ENCODE data around the gene LRFN5.
"Not testable (repeated sequence)": the region's sequence is repeated elsewhere in the genome, so short reads cannot be mapped to it uniquely, and the experiment has no call there.

LRFN5 gene

DNA sequence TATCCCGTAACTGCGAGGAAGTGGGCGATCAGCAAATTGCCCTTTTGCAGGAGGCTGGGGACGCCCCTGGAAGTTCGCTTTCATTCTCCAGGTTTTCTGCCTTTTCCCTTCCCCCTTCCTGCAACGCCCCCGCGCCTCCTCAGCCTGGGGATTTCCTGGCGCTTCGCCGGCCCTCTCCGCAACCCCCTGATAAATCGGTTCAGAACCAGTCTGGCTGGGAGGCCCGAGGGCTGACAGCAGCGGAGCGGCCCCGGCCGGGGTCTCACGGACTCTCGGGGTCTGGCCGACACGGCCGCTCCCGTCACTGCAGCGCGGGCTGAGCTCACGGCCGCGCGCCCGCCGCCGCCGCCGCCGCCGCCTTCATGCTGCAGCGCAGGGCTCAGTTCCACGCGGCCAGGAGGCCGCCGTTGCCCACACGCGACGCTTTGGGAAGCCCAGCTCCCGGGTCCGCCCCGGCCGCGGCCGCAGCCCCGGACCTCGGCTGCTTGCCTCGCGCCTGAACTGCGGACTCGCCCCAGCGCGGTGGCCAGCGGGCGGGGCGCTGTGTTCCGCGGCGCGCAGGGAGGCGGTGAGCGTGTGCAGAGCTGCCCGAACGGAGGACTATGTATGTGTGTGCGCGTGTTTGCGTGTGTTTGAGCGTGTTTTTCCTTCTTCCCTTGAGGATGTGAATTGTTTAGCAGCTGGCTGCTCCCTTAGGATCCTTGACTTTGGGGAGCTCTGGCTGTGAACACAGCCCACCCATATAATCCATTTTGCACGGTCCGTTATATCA, at the start of gene LRFN5:
Gene LRFN5, plus strand, starts transcription at position 345 of the 772 bp plus-strand sequence.
- DNase-seq (ENCODE audit: low read depth in 2 of 3, low spot score in 2 of 3), result no peak

DNA sequence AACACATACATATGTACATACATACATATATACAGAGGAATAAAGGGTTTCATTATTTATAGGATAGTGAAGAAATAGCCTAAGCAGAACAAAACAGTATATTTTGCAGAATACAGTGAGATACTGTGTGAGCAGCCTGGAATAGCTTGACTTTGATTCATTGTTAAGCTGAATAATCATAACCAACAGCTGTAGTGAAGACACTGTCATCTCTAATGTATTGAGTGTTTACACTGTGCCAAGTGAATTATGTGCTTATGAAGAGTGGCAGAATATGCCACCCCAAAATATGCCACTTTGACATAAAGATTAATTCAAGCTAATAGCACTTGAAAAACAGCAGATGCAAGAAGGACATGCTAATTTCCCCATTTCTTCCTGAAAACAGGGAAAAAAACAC, 48.2 kb upstream of the LRFN5 start:
- DNase-seq (ENCODE audit: low read depth in 2 of 3, low spot score in 2 of 3), result no peak

DNA sequence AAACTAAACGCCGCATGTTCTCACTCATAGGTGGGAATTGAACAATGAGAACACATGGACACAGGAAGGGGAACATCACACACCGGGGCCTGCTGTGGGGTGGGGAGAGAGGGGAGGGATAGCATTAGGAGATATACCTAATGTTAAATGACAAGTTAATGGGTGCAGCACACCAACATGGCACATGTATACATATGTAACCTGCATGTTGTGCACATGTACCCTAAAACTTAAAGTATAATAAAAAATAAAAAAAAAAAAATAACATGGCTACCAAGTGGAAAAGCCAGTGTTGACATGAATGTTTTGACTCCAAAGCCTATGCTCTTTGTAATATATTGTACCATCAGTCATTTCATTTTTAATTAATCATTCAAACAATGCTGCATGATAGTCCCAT, 39.8 kb upstream of the LRFN5 start:
- DNase-seq (ENCODE audit: low read depth in 2 of 3, low spot score in 2 of 3), result not testable (repeated sequence)

DNA sequence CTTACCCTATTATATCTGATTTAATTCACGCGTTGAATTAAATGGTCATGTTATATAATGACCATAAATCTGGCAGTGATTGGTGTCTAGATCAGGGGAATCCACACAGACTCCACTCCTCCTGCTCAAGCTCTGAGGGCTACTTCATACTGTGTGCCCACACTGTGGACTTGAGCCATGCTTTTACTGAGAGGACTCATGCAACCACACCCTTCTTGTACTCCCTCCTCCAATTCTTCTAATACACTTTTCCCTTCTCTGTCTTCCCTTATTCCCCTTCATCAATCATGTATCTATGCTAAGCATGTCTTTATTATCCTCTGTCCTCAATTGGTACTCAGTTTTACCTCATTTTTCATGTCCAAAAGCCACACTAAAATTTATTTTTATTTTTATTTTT, 37.7 kb upstream of the LRFN5 start:
- DNase-seq (ENCODE audit: low read depth in 2 of 3, low spot score in 2 of 3), result no peak

DNA sequence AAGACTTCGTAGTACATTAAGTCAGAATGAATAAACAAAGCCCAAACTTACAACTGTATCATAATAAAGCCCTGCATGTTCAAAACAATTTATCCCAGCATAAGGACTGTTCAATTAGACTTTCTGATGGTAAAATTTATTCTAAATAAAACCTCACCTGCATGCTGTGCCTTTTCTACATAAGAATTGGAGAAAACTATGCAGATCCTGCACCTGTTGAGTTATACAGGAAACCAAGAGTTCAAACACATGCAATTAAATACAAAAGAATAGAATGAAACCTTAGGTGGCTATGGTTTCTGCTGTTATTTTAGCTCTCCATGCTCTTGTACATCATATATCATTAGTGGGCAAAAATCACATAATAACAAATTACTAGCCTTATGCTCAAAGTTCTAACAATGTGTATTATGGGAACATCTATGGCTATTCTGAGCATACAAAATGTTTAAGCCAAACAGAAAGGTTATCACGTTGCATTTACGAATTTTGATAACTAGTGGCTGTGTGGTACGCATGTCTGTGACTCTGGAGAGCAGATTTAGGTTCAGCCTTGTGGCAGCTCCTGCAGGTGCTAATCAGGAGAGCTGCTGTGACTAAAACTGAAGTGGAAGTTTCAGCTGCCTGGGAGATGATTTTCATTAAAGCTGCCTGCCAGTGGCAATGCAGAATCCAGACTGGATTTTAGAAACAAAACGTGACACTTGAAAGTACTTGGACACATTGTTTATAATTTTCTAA, 36.1 kb upstream of the LRFN5 start:
- no peak for DNase-seq (ENCODE audit: low read depth in 2 of 3, low spot score in 2 of 3)

DNA sequence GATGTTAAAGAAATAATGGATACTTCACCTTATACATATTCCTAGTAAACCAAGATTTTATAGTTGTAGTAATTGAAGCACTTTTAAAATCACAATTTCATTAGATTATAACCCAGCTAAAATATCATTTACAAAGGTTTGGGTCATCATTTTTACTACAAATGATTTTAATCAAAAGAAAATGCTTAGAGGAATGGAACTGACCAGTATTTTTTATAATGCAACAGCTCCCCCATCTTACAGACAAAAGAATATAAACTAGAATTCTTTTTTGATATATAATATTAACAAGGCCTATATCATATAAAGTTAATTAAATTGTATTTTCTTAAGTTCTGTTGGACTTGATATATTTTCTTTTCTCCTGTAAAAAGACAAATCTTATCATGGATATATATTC, 20.4 kb upstream of the LRFN5 start:
- DNase-seq (ENCODE audit: low read depth in 2 of 3, low spot score in 2 of 3), result no peak

DNA sequence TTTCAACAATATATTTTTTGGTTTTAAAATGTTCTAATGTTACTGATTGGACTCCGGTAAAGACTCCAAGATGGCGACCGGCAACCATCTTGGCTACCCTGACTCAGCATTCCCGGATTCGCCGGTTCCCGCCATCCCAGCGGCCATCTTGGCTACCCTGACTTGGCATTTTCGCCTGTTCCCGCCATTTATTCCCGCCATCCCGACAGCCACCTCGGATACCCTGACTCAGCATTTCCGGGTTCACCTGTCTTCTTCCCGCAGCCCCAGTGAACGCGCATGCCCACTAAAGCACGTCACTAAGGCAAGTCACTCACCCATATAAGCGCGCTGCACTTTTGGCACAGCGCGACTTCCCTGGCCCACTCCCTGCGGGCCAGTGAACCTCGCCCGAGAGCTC, 9.0 kb upstream of the LRFN5 start:
- no peak for DNase-seq (ENCODE audit: low read depth in 2 of 3, low spot score in 2 of 3)

DNA sequence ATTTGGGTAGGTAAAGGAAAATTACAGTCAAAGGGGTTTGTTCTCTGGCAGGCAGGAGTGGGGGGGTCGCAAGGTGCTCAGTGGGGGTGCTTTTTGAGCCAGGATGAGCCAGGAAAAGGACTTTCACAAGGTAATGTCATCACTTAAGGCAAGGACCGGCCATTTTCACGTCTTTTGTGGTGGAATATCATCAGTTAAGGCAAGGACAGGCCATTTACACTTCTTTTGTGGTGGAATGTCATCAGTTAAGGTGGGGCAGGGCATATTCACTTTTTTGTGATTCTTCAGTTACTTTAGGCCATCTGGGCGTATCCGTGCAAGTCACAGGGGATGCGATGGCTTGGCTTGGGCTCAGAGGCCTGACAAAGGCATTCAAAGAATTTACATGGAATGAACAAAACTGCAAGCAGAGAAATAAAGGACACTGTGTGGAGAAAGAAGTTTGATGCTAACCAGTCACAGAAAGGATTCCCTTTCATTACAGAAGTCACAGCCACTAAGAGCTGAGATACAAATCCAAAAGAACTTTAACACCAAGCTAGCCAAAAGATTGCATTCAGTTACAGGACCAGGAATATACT, 6.8 kb upstream of the LRFN5 start:
- DNase-seq (ENCODE audit: low read depth in 2 of 3, low spot score in 2 of 3), result not testable (repeated sequence)

DNA sequence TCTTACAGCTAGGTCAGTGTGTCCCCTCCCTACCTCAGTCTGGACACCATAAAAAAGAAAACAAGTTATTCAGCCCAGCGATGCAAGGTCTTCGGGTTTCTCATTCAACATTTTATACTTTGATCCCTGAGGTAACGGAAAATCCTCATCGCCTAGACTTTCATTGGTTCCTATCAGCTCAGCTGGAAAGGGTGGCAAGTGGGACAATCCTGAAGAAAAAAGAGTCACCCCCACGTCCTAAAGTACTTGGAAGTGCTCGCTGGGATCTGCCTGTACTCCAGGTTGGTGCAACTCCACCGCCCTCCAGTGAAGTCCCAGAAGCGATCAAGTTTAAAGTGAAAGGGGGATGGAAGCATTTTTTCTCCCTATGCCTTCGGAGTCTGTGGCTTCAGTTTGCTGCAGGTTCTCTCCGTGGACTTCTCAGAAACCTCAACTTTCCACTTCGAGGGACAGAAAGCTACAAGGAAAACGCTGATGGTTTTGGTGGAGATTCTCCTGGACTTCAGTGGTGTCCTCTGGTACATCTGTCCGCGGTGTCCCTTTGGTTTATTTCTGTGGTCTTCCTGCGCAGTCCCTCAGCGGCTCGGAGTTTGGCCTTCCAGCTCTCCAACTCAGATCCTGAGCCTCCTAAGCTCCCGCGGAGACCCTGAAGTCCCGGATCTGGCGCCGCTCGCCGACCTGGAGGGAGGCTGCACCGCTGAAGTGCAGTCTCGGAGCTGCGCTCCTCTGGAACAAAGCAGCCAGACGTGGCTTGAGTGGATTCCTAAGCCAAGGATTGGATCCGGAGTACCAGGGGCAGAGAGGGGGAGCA, 1.8 kb upstream of the LRFN5 start:
- no peak for DNase-seq (ENCODE audit: low read depth in 2 of 3, low spot score in 2 of 3)

DNA sequence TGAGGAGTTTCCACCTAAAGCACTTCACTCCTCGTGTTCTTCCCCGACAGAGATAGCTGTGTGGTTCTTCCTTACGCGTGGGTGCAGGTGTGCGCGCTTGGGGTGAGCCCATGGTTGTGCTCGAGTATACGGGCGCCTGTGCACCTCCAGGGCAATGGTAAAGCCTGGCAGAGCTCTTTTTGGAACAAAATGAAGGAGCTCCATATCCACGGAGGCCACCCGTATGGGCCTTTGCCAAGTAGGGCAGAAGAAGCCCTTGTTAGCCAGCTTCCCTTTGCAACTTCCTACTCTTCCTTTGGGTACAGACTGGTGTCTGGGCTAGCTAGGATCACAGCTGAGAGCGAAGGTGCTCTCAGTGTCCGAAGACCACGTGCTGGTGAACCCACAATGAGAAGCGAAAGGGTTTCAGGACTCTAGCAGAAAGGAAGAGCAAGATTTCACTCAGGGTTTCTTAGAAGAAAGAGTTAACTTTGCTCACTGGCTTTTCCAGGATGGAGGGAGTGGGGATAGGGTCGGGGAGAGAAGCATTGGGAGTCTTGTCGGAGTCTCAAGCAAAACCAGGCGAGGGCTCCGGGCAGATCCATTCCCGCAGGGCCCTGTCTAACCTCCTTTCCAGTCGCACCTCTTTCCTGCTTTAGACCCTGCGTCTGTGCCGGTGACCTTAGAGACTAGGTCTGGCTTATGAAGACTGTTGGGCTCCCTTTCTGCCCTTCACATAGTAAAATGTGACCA, 960 bp upstream of the LRFN5 start:
- DNase-seq (ENCODE audit: low read depth in 2 of 3, low spot score in 2 of 3), result no peak

DNA sequence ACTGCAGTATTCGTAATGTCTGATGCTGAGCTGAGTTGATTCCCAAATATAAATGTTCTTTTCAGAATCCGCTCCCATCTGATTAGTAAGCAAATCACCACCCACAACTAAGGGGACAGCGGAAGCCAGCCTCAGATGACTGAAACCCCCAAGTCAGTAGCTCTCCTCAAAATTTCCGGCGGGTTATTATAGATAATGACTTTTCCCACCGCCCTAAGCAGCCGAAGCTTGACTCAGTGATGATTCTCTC, 469 bp upstream of the LRFN5 start:
- no peak for DNase-seq (ENCODE audit: low read depth in 2 of 3, low spot score in 2 of 3)

DNA sequence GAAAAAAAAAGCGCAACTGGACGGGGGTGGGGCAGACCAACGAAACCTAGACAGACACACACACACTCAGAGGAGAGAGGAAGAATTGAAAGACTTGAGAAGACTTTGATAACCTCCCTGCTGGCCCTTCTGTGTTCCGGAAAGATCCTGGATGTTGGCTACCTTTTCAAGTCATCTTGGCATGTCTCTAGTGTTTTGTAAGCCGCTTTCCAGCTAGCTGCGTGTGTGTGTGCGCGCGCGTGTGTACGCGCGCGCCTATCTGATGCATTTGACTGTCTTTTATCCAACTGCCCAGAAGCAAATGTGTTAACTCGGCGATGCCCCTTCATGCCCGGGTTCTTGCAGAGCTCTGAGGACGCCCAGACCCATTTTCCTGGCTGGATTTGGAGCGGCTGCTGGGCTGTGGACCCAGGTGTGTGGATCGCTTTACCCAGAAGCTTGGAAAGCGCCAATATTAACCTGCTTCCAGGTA, 664 bp downstream of the LRFN5 start:
- no peak for DNase-seq (ENCODE audit: low read depth in 2 of 3, low spot score in 2 of 3)

DNA sequence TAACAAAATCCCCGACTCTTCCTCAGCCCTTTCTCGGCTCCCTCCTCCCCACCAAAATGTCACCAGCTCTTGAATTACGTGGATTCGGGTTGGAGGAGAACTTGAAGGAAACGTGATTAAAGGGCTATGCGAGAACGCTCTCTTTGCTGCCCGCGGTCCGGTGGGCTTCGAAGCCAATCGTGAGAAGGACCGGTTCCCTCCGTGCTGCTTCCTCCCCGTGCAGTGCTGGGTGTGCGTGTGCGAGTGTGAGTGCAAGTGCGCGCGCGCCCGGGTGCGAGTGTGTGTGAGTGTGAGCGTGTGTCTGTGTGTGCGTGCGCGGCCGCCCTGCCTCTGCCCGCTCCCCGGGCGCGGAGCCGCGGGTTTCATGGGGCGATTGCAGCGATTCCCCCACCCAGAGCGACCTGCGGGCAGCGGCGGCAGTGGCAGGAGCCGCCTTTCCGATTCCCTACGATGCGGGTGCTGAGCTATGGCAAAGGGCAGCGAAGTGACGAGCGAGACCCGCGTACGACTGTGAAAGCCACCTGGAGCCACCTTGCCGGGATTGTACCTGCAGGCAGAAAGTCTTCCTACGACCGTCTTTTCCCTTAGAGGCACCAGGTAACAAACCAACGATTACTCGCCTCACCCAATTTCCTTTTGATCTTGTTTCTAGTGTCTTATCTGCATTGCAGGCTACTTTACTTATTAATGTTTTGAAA, 1.4 kb downstream of the LRFN5 start:
- DNase-seq (ENCODE audit: low read depth in 2 of 3, low spot score in 2 of 3), result no peak

DNA sequence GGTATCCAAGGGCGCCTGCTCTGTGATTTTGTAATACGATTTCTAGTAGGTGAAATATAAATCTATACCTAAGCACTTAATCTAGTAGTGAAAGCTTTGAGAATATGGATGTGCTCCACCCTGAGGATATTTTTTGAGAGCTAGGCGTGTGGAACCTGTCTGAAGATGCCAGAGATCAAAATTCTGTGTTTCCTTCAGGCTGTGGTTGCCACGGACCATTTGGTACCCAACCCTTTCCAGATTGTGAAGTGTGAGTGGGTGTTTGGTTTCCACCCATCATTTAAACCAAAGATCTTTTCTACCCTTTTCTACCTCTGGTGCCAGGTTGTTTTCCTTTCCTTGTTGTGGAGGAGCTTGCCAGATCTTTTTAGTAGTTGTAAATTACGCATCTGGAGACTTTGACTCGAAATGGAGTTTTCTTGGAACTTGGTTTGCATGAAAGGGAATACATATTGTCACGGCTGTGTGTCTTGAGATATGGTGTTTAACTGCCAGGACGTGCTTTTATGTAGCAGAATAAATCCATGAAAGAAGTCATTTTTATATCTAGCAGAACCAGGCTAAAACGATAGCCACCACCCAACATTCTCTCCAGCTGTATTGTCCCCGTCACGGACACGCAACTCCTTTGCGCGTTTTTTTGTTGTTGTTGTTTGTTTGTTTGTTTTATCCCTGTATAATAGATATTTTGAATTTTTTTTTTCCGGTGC, 2.2 kb downstream of the LRFN5 start:
- DNase-seq (ENCODE audit: low read depth in 2 of 3, low spot score in 2 of 3), result no peak

DNA sequence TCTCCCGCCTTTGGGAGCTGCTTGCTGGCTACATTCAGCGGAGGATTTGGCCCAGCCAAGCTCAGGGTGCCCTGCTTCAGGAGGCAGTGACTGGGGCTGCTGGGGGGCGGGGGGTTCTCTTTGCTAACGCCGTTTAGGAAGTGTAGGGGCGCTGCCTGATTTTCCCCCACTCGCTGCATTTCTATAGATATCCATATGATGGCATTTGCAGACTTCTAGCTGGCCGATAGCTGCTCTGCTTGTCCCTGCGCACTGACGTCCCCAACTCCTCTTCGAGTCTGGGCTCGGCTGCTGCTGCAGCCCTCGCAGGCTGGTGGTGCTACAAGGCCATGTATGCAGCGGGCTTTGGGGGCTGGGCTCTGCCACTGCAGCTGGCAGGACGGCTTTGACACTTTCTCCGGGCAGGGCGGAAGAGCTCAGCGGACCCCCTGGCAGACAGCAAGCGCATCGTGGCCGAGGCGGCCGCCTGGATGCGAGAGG, 3.1 kb downstream of the LRFN5 start:
- DNase-seq (ENCODE audit: low read depth in 2 of 3, low spot score in 2 of 3), result no peak

DNA sequence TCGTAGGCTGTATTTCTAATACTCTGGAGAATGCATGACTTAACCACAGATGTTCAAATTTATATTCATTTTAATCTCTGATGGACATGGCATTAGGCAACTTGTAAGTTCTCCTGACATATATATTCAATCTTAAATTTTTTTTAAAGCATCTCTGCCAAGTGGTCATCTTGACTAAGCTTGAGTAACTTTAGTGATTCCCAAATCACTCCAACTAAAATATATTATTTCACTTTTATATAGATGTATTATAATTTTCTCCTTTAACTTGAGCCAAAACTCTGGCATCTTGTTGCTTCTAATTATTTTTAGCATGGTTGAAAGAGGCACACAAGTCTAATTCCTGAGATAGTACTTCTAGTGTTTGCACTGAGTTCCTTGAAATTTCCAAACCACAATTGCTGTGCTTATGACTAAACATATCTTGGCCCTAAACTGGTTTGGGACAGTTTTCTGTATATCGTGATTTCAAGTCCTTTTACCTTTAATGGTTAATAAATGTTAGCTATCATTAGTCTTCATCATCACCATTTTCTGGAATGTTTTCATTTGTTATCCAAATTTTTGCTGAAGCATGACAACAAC, 8.4 kb downstream of the LRFN5 start:
- DNase-seq (ENCODE audit: low read depth in 2 of 3, low spot score in 2 of 3), result no peak

DNA sequence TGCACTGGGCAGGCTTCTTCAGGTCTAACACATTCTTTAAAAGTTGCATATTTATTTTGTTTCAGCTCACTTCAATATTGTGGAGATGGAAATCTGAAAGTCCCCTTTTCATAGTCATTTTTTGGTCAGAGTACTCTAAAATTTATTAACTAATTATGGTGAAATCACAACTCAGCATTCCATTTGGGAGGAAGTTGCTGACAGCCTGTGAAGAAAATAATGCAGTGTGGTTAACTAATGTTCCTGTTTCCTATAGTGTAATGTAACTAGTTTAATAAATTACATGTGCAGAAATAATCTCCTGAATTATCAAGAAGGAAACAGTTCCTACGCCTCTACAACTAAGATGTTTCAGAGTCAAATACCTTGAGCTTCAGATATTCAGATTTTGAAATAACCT, 17.1 kb downstream of the LRFN5 start:
- DNase-seq (ENCODE audit: low read depth in 2 of 3, low spot score in 2 of 3), result no peak

DNA sequence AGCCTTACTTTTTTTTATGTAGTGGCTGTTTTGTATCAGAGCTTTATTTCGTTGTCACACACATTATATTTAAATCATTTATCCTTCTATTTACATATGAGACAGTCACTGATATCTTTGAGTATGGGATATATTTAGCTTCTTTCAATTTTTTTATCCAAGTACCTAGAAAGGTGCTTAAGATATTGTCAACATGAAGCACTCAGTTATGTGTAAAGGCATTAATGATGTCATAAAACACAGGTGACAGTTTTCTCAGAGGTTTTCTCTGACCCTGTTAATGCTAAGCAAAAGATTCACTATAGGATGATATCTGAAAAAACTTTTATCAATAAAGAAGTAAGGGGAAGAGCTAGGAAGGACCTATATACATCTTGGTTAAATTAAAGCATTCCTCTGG, 23.2 kb downstream of the LRFN5 start:
- DNase-seq (ENCODE audit: low read depth in 2 of 3, low spot score in 2 of 3), result no peak

DNA sequence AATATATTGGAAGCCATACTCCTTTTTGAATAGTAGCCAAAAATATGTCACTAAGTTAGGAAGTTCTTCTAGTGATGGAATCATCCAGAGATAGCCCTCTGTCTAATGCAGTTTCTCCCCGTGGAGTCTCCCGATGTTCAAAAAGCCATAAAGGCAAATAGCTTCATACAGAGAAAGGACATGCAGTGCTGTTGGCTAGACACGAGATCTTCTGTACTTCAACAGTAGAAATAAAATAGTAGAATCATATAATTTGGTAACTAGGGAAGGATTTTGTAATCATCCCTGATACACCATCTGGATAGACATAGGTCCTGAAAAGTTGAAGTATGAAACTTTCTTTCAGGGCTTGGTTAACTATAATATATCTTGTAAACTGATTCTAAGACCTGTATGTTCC, 27.6 kb downstream of the LRFN5 start:
- DNase-seq (ENCODE audit: low read depth in 2 of 3, low spot score in 2 of 3), result no peak

All from activated CD8-positive, alpha-beta memory T cell treated with anti-CD3 and anti-CD28 coated beads for 48 hours (primary cell).